Stimulated activated CD4-positive, alpha-beta T cell treated with anti-CD3 and anti-CD28 coated beads, Interleukin-1b, Interleukin-23, amount 100 ng/mL, for 24 hours (primary cell): ENCODE results near the gene ANKRD33.

Source experiments
- DNase-seq, 4 experiments: peaks; one replicate each; pipeline ENCODE4 v3.0.0-alpha.2; 2020; ENCODE audit warnings: low read depth in 4 of 4, low spot score in 1 of 4

Gene ANKRD33

GRCh38 chr12:51917041-51917590 lies 29.2 kb downstream of the ANKRD33 start:
- no peak for DNase-seq

- DNase-seq, result no peak
Observed at GRCh38 chr12:51917746-51918453, 30.0 kb downstream of the ANKRD33 start.

- DNase-seq, result no peak
Observed at GRCh38 chr12:51920046-51920445, 32.1 kb downstream of the ANKRD33 start.

GRCh38 chr12:51921017-51921725 lies 33.3 kb downstream of the ANKRD33 start:
- no peak for DNase-seq

- DNase-seq, result no peak
Observed at GRCh38 chr12:51922146-51922545, 34.2 kb downstream of the ANKRD33 start.

- DNase-seq, result no peak
Observed at GRCh38 chr12:51922762-51923505, 35.0 kb downstream of the ANKRD33 start.

- peak; percentile 25 to 48 (median 41) for DNase-seq
Observed at GRCh38 chr12:51923506-51924365, 35.8 kb downstream of the ANKRD33 start.

GRCh38 chr12:51924551-51925319 lies 36.8 kb downstream of the ANKRD33 start:
- DNase-seq, result no peak

- DNase-seq, result no peak
Observed at GRCh38 chr12:51925346-51926063, 37.6 kb downstream of the ANKRD33 start.

GRCh38 chr12:51926064-51926632 lies 38.2 kb downstream of the ANKRD33 start:
- no peak for DNase-seq

GRCh38 chr12:51926718-51927117 lies 38.8 kb downstream of the ANKRD33 start:
- DNase-seq, result peak in 3 of 4 experiments; percentile 24 to 35 (median 26)

- DNase-seq, result no peak
Observed at GRCh38 chr12:51932218-51933076, 44.5 kb downstream of the ANKRD33 start.

- DNase-seq, result no peak
Observed at GRCh38 chr12:51934080-51934479, 46.2 kb downstream of the ANKRD33 start.

GRCh38 chr12:51937926-51938325 lies 50.0 kb downstream of the ANKRD33 start:
- no peak for DNase-seq

- no peak for DNase-seq
Observed at GRCh38 chr12:51938726-51939125, 50.8 kb downstream of the ANKRD33 start.

GRCh38 chr12:51941011-51941581 lies 53.2 kb downstream of the ANKRD33 start:
- no peak for DNase-seq
